ENCODE data around the gene ELF5.
A peak's percentile ranks its signal among the peaks of the same experiment; 100 is the strongest.

ELF5 gene

GRCh38 chr11:34507610-34508009 is 6.0 kb downstream of the ELF5 start:
- H3K4me3 ChIP-seq (ENCODE audit: low read length): no peak overlapping the region
- DNase-seq (ENCODE audit: low read depth): no peak
- TF ChIP-seq, protein P1, sequence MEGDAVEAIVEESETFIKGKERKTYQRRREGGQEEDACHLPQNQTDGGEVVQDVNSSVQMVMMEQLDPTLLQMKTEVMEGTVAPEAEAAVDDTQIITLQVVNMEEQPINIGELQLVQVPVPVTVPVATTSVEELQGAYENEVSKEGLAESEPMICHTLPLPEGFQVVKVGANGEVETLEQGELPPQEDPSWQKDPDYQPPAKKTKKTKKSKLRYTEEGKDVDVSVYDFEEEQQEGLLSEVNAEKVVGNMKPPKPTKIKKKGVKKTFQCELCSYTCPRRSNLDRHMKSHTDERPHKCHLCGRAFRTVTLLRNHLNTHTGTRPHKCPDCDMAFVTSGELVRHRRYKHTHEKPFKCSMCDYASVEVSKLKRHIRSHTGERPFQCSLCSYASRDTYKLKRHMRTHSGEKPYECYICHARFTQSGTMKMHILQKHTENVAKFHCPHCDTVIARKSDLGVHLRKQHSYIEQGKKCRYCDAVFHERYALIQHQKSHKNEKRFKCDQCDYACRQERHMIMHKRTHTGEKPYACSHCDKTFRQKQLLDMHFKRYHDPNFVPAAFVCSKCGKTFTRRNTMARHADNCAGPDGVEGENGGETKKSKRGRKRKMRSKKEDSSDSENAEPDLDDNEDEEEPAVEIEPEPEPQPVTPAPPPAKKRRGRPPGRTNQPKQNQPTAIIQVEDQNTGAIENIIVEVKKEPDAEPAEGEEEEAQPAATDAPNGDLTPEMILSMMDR (IDR thresholded peaks at IDR 0.05; ENCODE audit: insufficient read depth, low read depth, low read length, missing control alignments): no peak

- DNase-seq (ENCODE audit: low read depth): no peak
- H3K4me3 ChIP-seq (ENCODE audit: low read length): no peak overlapping the region
- TF ChIP-seq, protein P1 (IDR thresholded peaks at IDR 0.05; ENCODE audit: insufficient read depth, low read depth, low read length, missing control alignments): no peak
These were observed 6.4 kb downstream of the ELF5 start for GRCh38 chr11:34507156-34507555.

DNA sequence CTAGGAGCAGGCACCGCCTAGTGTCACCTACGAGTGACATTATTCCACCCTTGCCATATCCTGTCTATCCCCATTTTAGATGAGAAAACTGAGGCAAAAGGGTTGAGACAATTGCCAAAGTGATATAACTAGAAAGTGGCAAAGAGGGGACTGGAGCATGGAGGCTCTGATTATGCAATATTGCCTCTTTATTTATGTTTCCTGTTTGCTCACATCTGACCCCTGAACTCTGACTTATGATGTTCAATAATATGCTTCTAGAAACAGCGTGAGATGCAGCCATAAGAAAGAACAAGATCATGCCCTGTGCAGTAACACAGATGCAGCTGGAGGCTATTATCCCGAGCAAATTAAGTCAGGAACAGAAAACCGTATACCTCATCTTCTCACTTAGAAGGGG is 7.7 kb downstream of the ELF5 start:
- DNase-seq (ENCODE audit: low read depth): no peak
- TF ChIP-seq, protein P1 (IDR thresholded peaks at IDR 0.05; ENCODE audit: insufficient read depth, low read depth, low read length, missing control alignments): no peak
- H3K4me3 ChIP-seq (ENCODE audit: low read length): no peak overlapping the region

GRCh38 chr11:34502949-34503348 is 10.6 kb downstream of the ELF5 start:
- DNase-seq (ENCODE audit: low read depth): no peak
- H3K4me3 ChIP-seq (ENCODE audit: low read length): no peak overlapping the region
- TF ChIP-seq, protein P1 (IDR thresholded peaks at IDR 0.05; ENCODE audit: insufficient read depth, low read depth, low read length, missing control alignments): no peak

DNA sequence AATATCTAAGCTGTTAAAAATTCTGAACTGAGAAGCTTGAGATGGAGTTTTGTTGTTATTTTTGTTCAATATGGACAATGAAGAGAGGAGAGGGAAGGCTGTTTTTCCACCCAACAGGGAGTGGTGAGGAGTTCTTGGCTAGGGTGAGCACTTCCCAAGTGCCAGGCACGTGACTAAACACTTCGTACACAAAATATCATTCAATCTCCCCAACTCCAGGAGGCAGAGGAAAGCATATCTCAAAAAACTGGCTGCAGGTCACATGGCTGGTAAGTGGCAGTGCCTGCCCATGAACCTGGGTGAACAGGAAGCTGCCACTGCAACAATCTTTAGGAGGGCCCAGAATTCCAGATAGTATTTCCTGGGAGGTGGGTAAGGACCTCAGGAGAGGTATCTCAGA is 11.6 kb downstream of the ELF5 start:
- TF ChIP-seq, protein P1 (IDR thresholded peaks at IDR 0.05; ENCODE audit: insufficient read depth, low read depth, low read length, missing control alignments): no peak
- no peak for DNase-seq (ENCODE audit: low read depth)
- no peak overlapping the region for H3K4me3 ChIP-seq (ENCODE audit: low read length)

DNA sequence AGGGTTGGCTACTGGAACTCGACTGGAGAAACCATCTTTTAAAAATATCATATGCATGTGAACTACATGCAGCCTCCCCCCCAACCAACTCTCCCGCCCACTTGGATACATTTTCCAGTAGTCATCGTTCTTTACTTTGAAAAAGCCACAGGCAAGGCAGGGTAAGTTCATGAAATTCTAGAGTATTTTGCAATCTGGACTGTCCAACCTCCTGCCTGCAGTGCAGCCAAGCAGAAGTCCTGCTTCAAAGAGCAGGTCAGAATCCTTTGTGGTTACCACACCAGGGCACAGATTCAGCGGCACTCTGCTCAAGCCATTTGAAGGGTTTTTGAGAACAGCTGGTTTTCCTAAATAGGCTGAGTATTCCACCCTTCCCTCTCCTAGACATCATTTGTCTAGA is 12.1 kb downstream of the ELF5 start:
- no peak overlapping the region for H3K4me3 ChIP-seq (ENCODE audit: low read length)
- DNase-seq (ENCODE audit: low read depth): peak; percentile 47
- TF ChIP-seq, protein P1 (IDR thresholded peaks at IDR 0.05; ENCODE audit: insufficient read depth, low read depth, low read length, missing control alignments): no peak

GRCh38 chr11:34499719-34500500 is 13.7 kb downstream of the ELF5 start:
- DNase-seq (ENCODE audit: low read depth): no peak
- TF ChIP-seq, protein P1 (IDR thresholded peaks at IDR 0.05; ENCODE audit: insufficient read depth, low read depth, low read length, missing control alignments): no peak
- H3K4me3 ChIP-seq (ENCODE audit: low read length): no peak overlapping the region

Measured in epithelial cell of esophagus (primary cell).